SK-N-SH (cell line): ENCODE measurements around the gene DNAJB4.

ENCODE experiments used
- EP300 ChIP-seq, 2 experiments: IDR thresholded peaks; 2 replicates each; pipeline versions ENCODE4 v1.4.0 to v1.6.1; 2012; ENCODE audit warnings: borderline replicate concordance in 1 of 2, low read depth in 1 of 2, low read length in 1 of 2
- EZH2phosphoT487 ChIP-seq: fragments of 200-600 bp; sonication (generic); IDR thresholded peaks from 2 replicates; pipeline ENCODE4 v1.6.1; 2017; ENCODE audit warnings: low read depth, mixed run types, mild to moderate bottlenecking, antibody characterized with exemption, moderate library complexity, borderline replicate concordance
- POLR2AphosphoS5 ChIP-seq: IDR thresholded peaks from 2 replicates; pipeline ENCODE4 v1.6.1; 2012; ENCODE audit warnings: low read depth, low read length
- RCOR1 ChIP-seq: fragments of 150-350 bp; IDR thresholded peaks from 2 replicates; pipeline ENCODE4 v1.6.1; 2017; ENCODE audit warnings: antibody characterized with exemption, low read length
- RFX5 ChIP-seq: IDR thresholded peaks from 2 replicates; pipeline ENCODE4 v1.6.1; 2012; ENCODE audit warnings: mild to moderate bottlenecking, improper control_type of control experiment, low read length
- SIN3A ChIP-seq: IDR thresholded peaks from 2 replicates; pipeline ENCODE4 v1.6.1; 2012; ENCODE audit warnings: low read depth, mild to moderate bottlenecking, low read length, moderate library complexity, borderline replicate concordance
- TAF1 ChIP-seq: IDR thresholded peaks from 2 replicates; pipeline ENCODE4 v1.6.1; 2012; ENCODE audit warnings: low read depth, mild to moderate bottlenecking, low read length, moderate library complexity, borderline replicate concordance
- YY1 ChIP-seq: IDR thresholded peaks from 2 replicates; pipeline ENCODE4 v1.4.0; 2012; ENCODE audit warnings: low read depth, mild to moderate bottlenecking
- TF ChIP-seq, protein P1 (sequence below): fragments of 200-600 bp; sonication (generic); IDR thresholded peaks from 2 replicates; pipeline ENCODE4 v1.6.1; 2017; ENCODE audit warnings: antibody characterized with exemption, mild to moderate bottlenecking, moderate library complexity
- TF ChIP-seq, protein P2 (sequence below): IDR thresholded peaks from 2 replicates; pipeline ENCODE4 v1.6.1; 2012; ENCODE audit warnings: mild to moderate bottlenecking, low read depth, low read length, moderate library complexity

DNA sequence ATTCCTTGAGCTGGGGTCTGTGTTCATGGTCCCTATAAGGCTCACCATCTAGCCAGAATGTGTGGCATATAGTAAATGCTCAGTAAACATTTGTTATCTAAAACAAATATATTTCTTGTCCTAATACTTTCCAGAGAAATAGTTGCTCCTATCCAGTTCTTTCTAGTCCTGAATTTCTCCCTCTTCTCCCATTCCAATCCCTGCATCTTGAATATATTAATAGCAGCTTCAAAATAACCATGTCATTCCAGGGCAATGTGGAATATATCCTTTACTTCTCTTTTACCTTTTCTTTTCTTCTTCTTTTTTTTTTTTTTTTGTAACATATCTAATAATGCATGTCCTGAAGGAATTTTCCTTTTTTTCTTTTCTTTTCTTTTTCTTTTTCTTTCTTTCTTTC lies 10.4 kb downstream of the DNAJB4 start:
- TF ChIP-seq YY1 (no peak), EZH2phosphoT487 (no peak), POLR2AphosphoS5 (no peak), RCOR1 (no peak), EP300 (IDR thresholded peaks at IDR 0.05; ENCODE audit: borderline replicate concordance in 1 of 2, low read depth in 1 of 2, low read length in 1 of 2) (no peak), RFX5 (no peak), SIN3A (no peak), TAF1 (no peak)
- TF ChIP-seq, protein P1, sequence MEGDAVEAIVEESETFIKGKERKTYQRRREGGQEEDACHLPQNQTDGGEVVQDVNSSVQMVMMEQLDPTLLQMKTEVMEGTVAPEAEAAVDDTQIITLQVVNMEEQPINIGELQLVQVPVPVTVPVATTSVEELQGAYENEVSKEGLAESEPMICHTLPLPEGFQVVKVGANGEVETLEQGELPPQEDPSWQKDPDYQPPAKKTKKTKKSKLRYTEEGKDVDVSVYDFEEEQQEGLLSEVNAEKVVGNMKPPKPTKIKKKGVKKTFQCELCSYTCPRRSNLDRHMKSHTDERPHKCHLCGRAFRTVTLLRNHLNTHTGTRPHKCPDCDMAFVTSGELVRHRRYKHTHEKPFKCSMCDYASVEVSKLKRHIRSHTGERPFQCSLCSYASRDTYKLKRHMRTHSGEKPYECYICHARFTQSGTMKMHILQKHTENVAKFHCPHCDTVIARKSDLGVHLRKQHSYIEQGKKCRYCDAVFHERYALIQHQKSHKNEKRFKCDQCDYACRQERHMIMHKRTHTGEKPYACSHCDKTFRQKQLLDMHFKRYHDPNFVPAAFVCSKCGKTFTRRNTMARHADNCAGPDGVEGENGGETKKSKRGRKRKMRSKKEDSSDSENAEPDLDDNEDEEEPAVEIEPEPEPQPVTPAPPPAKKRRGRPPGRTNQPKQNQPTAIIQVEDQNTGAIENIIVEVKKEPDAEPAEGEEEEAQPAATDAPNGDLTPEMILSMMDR: no peak
- TF ChIP-seq, protein P2, sequence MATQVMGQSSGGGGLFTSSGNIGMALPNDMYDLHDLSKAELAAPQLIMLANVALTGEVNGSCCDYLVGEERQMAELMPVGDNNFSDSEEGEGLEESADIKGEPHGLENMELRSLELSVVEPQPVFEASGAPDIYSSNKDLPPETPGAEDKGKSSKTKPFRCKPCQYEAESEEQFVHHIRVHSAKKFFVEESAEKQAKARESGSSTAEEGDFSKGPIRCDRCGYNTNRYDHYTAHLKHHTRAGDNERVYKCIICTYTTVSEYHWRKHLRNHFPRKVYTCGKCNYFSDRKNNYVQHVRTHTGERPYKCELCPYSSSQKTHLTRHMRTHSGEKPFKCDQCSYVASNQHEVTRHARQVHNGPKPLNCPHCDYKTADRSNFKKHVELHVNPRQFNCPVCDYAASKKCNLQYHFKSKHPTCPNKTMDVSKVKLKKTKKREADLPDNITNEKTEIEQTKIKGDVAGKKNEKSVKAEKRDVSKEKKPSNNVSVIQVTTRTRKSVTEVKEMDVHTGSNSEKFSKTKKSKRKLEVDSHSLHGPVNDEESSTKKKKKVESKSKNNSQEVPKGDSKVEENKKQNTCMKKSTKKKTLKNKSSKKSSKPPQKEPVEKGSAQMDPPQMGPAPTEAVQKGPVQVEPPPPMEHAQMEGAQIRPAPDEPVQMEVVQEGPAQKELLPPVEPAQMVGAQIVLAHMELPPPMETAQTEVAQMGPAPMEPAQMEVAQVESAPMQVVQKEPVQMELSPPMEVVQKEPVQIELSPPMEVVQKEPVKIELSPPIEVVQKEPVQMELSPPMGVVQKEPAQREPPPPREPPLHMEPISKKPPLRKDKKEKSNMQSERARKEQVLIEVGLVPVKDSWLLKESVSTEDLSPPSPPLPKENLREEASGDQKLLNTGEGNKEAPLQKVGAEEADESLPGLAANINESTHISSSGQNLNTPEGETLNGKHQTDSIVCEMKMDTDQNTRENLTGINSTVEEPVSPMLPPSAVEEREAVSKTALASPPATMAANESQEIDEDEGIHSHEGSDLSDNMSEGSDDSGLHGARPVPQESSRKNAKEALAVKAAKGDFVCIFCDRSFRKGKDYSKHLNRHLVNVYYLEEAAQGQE: no peak
